ENCODE measurements around the gene GBX1.

Gene GBX1

GRCh38 chr7:151161757-151162156, 5.7 kb downstream of the GBX1 start:
- H3K4me3 ChIP-seq (ENCODE audit: low read depth, low read length) = no peak overlapping the region
- no peak for DNase-seq (ENCODE audit: low read depth)
- TF ChIP-seq POLR2A (IDR thresholded peaks at IDR 0.05; ENCODE audit: extremely low read depth, insufficient read length) (no peak), MYC (IDR thresholded peaks at IDR 0.05; ENCODE audit: low read depth, low read length) (no peak), MAX (IDR thresholded peaks at IDR 0.05; ENCODE audit: low read depth, low read length) (no peak), CTCF (IDR thresholded peaks at IDR 0.05; ENCODE audit: low read depth, low read length) (no peak)

GRCh38 chr7:151157645-151158329, 9.7 kb downstream of the GBX1 start:
- no peak overlapping the region for H3K4me3 ChIP-seq (ENCODE audit: low read depth, low read length)
- TF ChIP-seq MAX (IDR thresholded peaks at IDR 0.05; ENCODE audit: low read depth, low read length) (no peak), CTCF (IDR thresholded peaks at IDR 0.05; ENCODE audit: low read depth, low read length) (no peak), MYC (IDR thresholded peaks at IDR 0.05; ENCODE audit: low read depth, low read length) (no peak), POLR2A (IDR thresholded peaks at IDR 0.05; ENCODE audit: extremely low read depth, insufficient read length) (no peak)
- no peak for DNase-seq (ENCODE audit: low read depth)

GRCh38 chr7:151152643-151153513, 14.6 kb downstream of the GBX1 start:
- no peak overlapping the region for H3K4me3 ChIP-seq (ENCODE audit: low read depth, low read length)
- DNase-seq (ENCODE audit: low read depth) = no peak
- no peak for TF ChIP-seq MYC (IDR thresholded peaks at IDR 0.05; ENCODE audit: low read depth, low read length)
- no peak for TF ChIP-seq POLR2A (IDR thresholded peaks at IDR 0.05; ENCODE audit: extremely low read depth, insufficient read length)
- TF ChIP-seq CTCF (IDR thresholded peaks at IDR 0.05; ENCODE audit: low read depth, low read length) = no peak
- TF ChIP-seq MAX (IDR thresholded peaks at IDR 0.05; ENCODE audit: low read depth, low read length) = no peak

- no peak for DNase-seq (ENCODE audit: low read depth)
- H3K4me3 ChIP-seq (ENCODE audit: low read depth, low read length) = no peak overlapping the region
- TF ChIP-seq MAX (IDR thresholded peaks at IDR 0.05; ENCODE audit: low read depth, low read length) (no peak), MYC (IDR thresholded peaks at IDR 0.05; ENCODE audit: low read depth, low read length) (no peak), POLR2A (IDR thresholded peaks at IDR 0.05; ENCODE audit: extremely low read depth, insufficient read length) (no peak), CTCF (IDR thresholded peaks at IDR 0.05; ENCODE audit: low read depth, low read length) (no peak)
Observed at GRCh38 chr7:151150388-151150787, 17.1 kb downstream of the GBX1 start.

- no peak overlapping the region for H3K4me3 ChIP-seq (ENCODE audit: low read depth, low read length)
- no peak for DNase-seq (ENCODE audit: low read depth)
- no peak for TF ChIP-seq MYC (IDR thresholded peaks at IDR 0.05; ENCODE audit: low read depth, low read length)
- TF ChIP-seq CTCF (IDR thresholded peaks at IDR 0.05; ENCODE audit: low read depth, low read length) = no peak
- no peak for TF ChIP-seq POLR2A (IDR thresholded peaks at IDR 0.05; ENCODE audit: extremely low read depth, insufficient read length)
- TF ChIP-seq MAX (IDR thresholded peaks at IDR 0.05; ENCODE audit: low read depth, low read length) = no peak
Observed at GRCh38 chr7:151148319-151149259, 18.9 kb downstream of the GBX1 start.
